Mesenteric fat pad (tissue), 1 donor: ENCODE measurements around the gene COL25A1. TPM values are rescaled to one million over a fixed set of nuclear protein-coding genes. Genes with fewer than 3 reads are reported as not detected.
"Not testable (repeated sequence)": the region's sequence is repeated elsewhere in the genome, so short reads cannot be mapped to it uniquely, and the experiment has no call there.

Experiments
- DNase-seq: peaks from one replicate; pipeline ENCODE4 v3.0.0-alpha.2; 2020; ENCODE audit warnings: low spot score
- total RNA-seq: library from RNA; stranded (reverse); fragmentation: NEBNext Ultra II Directional; extraction: Animal tissue kit (Norgen Biotek cat#: 25700); gene quantifications from one replicate; pipeline ENCODE4 v1.2.1, GENCODE V29; 2021
- donor health status: DM: yes; HTN: yes; CAD: no.

Gene COL25A1
- total RNA-seq, 1 donor from 2014 or later: 6.6 TPM

GRCh38 chr4:109131559-109131958, 170.9 kb downstream of the COL25A1 start:
- DNase-seq: no peak

- no peak for DNase-seq
These were observed 173.9 kb downstream of the COL25A1 start for GRCh38 chr4:109128589-109128988.

GRCh38 chr4:109127866-109128265, 174.6 kb downstream of the COL25A1 start:
- DNase-seq: no peak

GRCh38 chr4:109126856-109127255, 175.6 kb downstream of the COL25A1 start:
- no peak for DNase-seq

- DNase-seq: no peak
These were observed 177.4 kb downstream of the COL25A1 start for GRCh38 chr4:109125084-109125483.

GRCh38 chr4:109123951-109124350, 178.5 kb downstream of the COL25A1 start:
- DNase-seq: no peak

GRCh38 chr4:109121561-109121960, 180.9 kb downstream of the COL25A1 start:
- no peak for DNase-seq

GRCh38 chr4:109119852-109120251, 182.6 kb downstream of the COL25A1 start:
- no peak for DNase-seq

GRCh38 chr4:109118635-109119034, 183.8 kb downstream of the COL25A1 start:
- no peak for DNase-seq

GRCh38 chr4:109114501-109114900, 188.0 kb downstream of the COL25A1 start:
- DNase-seq: no peak

GRCh38 chr4:109113521-109113920, 188.9 kb downstream of the COL25A1 start:
- no peak for DNase-seq

- DNase-seq: no peak
These were observed 191.4 kb downstream of the COL25A1 start for GRCh38 chr4:109111031-109111430.

- DNase-seq: not testable (repeated sequence)
These were observed 194.2 kb downstream of the COL25A1 start for GRCh38 chr4:109108215-109108614.

- DNase-seq: no peak
These were observed 208.4 kb downstream of the COL25A1 start for GRCh38 chr4:109094056-109094455.

- DNase-seq: no peak
These were observed 210.6 kb downstream of the COL25A1 start for GRCh38 chr4:109091727-109092409.

- DNase-seq: no peak
These were observed 218.5 kb downstream of the COL25A1 start for GRCh38 chr4:109083911-109084310.

GRCh38 chr4:109079731-109080130, 222.7 kb downstream of the COL25A1 start:
- DNase-seq: no peak

- no peak for DNase-seq
These were observed 223.3 kb downstream of the COL25A1 start for GRCh38 chr4:109079201-109079600.

GRCh38 chr4:109078724-109079123, 223.7 kb downstream of the COL25A1 start:
- DNase-seq: no peak

- no peak for DNase-seq
These were observed 225.0 kb downstream of the COL25A1 start for GRCh38 chr4:109077505-109077904.

- DNase-seq: not testable (repeated sequence)
These were observed 225.7 kb downstream of the COL25A1 start for GRCh38 chr4:109076709-109077108.

- no peak for DNase-seq
These were observed 226.8 kb downstream of the COL25A1 start for GRCh38 chr4:109075621-109076020.

GRCh38 chr4:109072595-109072994, 229.9 kb downstream of the COL25A1 start:
- no peak for DNase-seq
